Neural progenitor cell (in vitro differentiated cells): ENCODE measurements around the gene CAMKMT.

ENCODE experiments used
- CTCF ChIP-seq: fragments of 200-600 bp; sonication (generic); IDR thresholded peaks from 2 replicates; pipeline ENCODE4 v1.5.1; 2017; ENCODE audit warnings: antibody characterized with exemption, mild to moderate bottlenecking
- EZH2 ChIP-seq: fragments of 200-600 bp; sonication (generic); IDR thresholded peaks from 2 replicates; pipeline ENCODE4 v1.6.1; 2017; ENCODE audit warnings: antibody characterized with exemption, mild to moderate bottlenecking, moderate library complexity
- EZH2phosphoT487 ChIP-seq: fragments of 200-600 bp; sonication (generic); IDR thresholded peaks from 2 replicates; pipeline ENCODE4 v1.6.1; 2017; ENCODE audit warnings: antibody characterized with exemption

GRCh38 chr2:44772669-44773378 lies 411.1 kb downstream of the CAMKMT start:
- TF ChIP-seq CTCF (no peak), EZH2 (no peak), EZH2phosphoT487 (no peak)
